ENCODE measurements around the gene ITPKB. TPM values are rescaled to one million over a fixed set of nuclear protein-coding genes. Genes with fewer than 3 reads are reported as not detected.
A peak's percentile ranks its signal among the peaks of the same experiment; 100 is the strongest.

The ITPKB gene
- total RNA-seq, 1 donor = 7.5 TPM

- DNase-seq (ENCODE audit: low read depth) = no peak
- TF ChIP-seq CTCF (IDR thresholded peaks at IDR 0.05; ENCODE audit: insufficient read depth, low read length) = no peak
- H3K4me3 ChIP-seq (ENCODE audit: low read depth, low read length) = no peak overlapping the region
Observed at GRCh38 chr1:226681652-226682493, 57.2 kb downstream of the ITPKB start.

- TF ChIP-seq CTCF (IDR thresholded peaks at IDR 0.05; ENCODE audit: insufficient read depth, low read length) = no peak
- no peak for DNase-seq (ENCODE audit: low read depth)
- no peak overlapping the region for H3K4me3 ChIP-seq (ENCODE audit: low read depth, low read length)
Observed at GRCh38 chr1:226680653-226681052, 58.4 kb downstream of the ITPKB start.

GRCh38 chr1:226679853-226680516 is 59.1 kb downstream of the ITPKB start:
- peak; percentile 77 for DNase-seq (ENCODE audit: low read depth)
- no peak for TF ChIP-seq CTCF (IDR thresholded peaks at IDR 0.05; ENCODE audit: insufficient read depth, low read length)
- peak overlapping the region; percentile 63 for H3K4me3 ChIP-seq (ENCODE audit: low read depth, low read length)

GRCh38 chr1:226679262-226679661 is 59.8 kb downstream of the ITPKB start:
- H3K4me3 ChIP-seq (ENCODE audit: low read depth, low read length) = no peak overlapping the region
- no peak for DNase-seq (ENCODE audit: low read depth)
- TF ChIP-seq CTCF (IDR thresholded peaks at IDR 0.05; ENCODE audit: insufficient read depth, low read length) = no peak

- DNase-seq (ENCODE audit: low read depth) = no peak
- no peak for TF ChIP-seq CTCF (IDR thresholded peaks at IDR 0.05; ENCODE audit: insufficient read depth, low read length)
- no peak overlapping the region for H3K4me3 ChIP-seq (ENCODE audit: low read depth, low read length)
Observed at GRCh38 chr1:226678701-226679100, 60.4 kb downstream of the ITPKB start.

- H3K4me3 ChIP-seq (ENCODE audit: low read depth, low read length) = no peak overlapping the region
- no peak for DNase-seq (ENCODE audit: low read depth)
- TF ChIP-seq CTCF (IDR thresholded peaks at IDR 0.05; ENCODE audit: insufficient read depth, low read length) = no peak
Observed at GRCh38 chr1:226678251-226678650, 60.8 kb downstream of the ITPKB start.

Measured in fibroblast of the aortic adventitia (primary cell).